Spleen (tissue), 11 donors: ENCODE results near the gene OPRL1. TPM values are rescaled to one million over a fixed set of nuclear protein-coding genes. Genes with fewer than 3 reads are reported as not detected.
A peak's percentile ranks its signal among the peaks of the same experiment; 100 is the strongest.

Source experiments
- DNase-seq: peaks from one replicate; pipeline ENCODE4 v3.0.0-alpha.2; 2020
- H3K27ac ChIP-seq, 8 donors: fragments of 200-600 bp; sonication (generic) in 7 of 8; 1 replicate in 4 of 8; 2 replicates in 4 of 8; pipeline versions ENCODE4 v1.5.0 to v1.8.0; 2016 to 2021; ENCODE audit warnings: inconsistent platforms in 4 of 8, mild to moderate bottlenecking in 4 of 8, moderate library complexity in 1 of 8
- H3K27me3 ChIP-seq, 7 donors: fragments of 200-600 bp; sonication (generic) in 6 of 7; replicated peaks in 1 of 7; 1 replicate in 4 of 7; 2 replicates in 3 of 7; pipeline versions ENCODE4 v1.5.0 to v1.8.0; 2016 to 2021; ENCODE audit warnings: inconsistent platforms in 3 of 7, mild to moderate bottlenecking in 1 of 7
- H3K36me3 ChIP-seq, 6 donors: fragments of 200-600 bp; sonication (generic) in 5 of 6; 1 replicate in 4 of 6; 2 replicates in 2 of 6; pipeline versions ENCODE4 v1.5.0 to v1.8.0; 2016 to 2021; ENCODE audit warnings: inconsistent platforms in 2 of 6
- H3K4me1 ChIP-seq, 6 donors: fragments of 200-600 bp; sonication (generic) in 5 of 6; 1 replicate in 3 of 6; 2 replicates in 3 of 6; pipeline versions ENCODE4 v1.5.0 to v1.8.0; 2016 to 2021; ENCODE audit warnings: inconsistent platforms in 3 of 6
- H3K4me3 ChIP-seq, 8 donors: fragments of 200-600 bp; sonication (generic) in 7 of 8; 1 replicate in 4 of 8; 2 replicates in 4 of 8; pipeline versions ENCODE4 v1.5.0 to v1.8.0; 2016 to 2021; ENCODE audit warnings: inconsistent platforms in 4 of 8, mild to moderate bottlenecking in 4 of 8, moderate library complexity in 2 of 8
- H3K9me3 ChIP-seq, 8 donors: fragments of 200-600 bp; sonication (generic) in 7 of 8; 1 replicate in 4 of 8; 2 replicates in 4 of 8; pipeline versions ENCODE4 v1.5.0 to v1.8.0; 2016 to 2021; ENCODE audit warnings: inconsistent platforms in 4 of 8
- POLR2A ChIP-seq, 3 donors: fragments of 450-650 bp; IDR thresholded peaks; one replicate each; pipeline ENCODE4 v1.5.1; 2017; ENCODE audit warnings: antibody characterized with exemption in 3 of 3, mild to moderate bottlenecking in 1 of 3
- POLR2AphosphoS5 ChIP-seq, 3 donors: sonication (generic); formaldehyde crosslinking; IDR thresholded peaks; one replicate each; pipeline ENCODE4 v1.5.1; 2017; ENCODE audit warnings: antibody characterized with exemption in 3 of 3
- WGBS, 5 donors: extraction: QIAGEN DNeasy Blood & Tissue Kit in 3 of 5; methylation state at CpG; one replicate each; pipeline versions ENCODE4 v1.1.5 to v1.1.7; 2013 to 2018; 5-methylcytosine and 5-hydroxymethylcytosine counted together
- intact Hi-C: fragments of 100-400 bp; cut with DNase I; formaldehyde crosslinking; loops from one replicate; pipeline ENCODE4 v1.15.0; 2023; ENCODE audit warnings: low total_unique reads
- polyA plus RNA-seq, 3 donors: library from polyadenylated mRNA; stranded (reverse); fragments of 200-250 nt; gene quantifications; one replicate each; pipeline ENCODE4 v1.2.1, GENCODE V29; 2013
- total RNA-seq, 7 donors: library from RNA; depleted of rRNA in 3 of 7; stranded (reverse); fragments of >200 nt in 3 of 7; fragmentation: NEBNext Ultra II Directional in 4 of 7; extraction: Animal tissue kit (Norgen Biotek cat#: 25700) in 4 of 7; gene quantifications; one replicate each; pipeline versions ENCODE4 v1.1.0 to v1.2.1, GENCODE V29; 2016 to 2021
- TF ChIP-seq, protein P1 (sequence below), 11 experiments: fragments of 200-600 bp in 7 of 11; fragments of 450-650 bp in 4 of 11; sonication (generic) in 4 of 11; IDR thresholded peaks in 8 of 11; conservative IDR thresholded peaks in 3 of 11; 1 replicate in 7 of 11; 2 replicates in 4 of 11; pipeline versions ENCODE4 v1.4.0 to v1.8.0; 2016 to 2021; ENCODE audit warnings: antibody characterized with exemption in 11 of 11, inconsistent platforms in 4 of 11, mild to moderate bottlenecking in 1 of 11
- donor health status: healthy with polysubstance abuse.
- donor health status: DM: no; HTN: no; CAD: no; lungs with moderate emphysema.
- donor health status: DM: no; HTN: no; CAD: no.
- donor health status: Bipolar disorder and iron deficiency.
- donor health status: healthy.
- donor health status: DM: no; HTN: no; CAD: no.
- donor health status: DM: yes; HTN: yes; CAD: no.

The OPRL1 gene
- total and polyA plus RNA-seq, 10 donors, result 1.9 to 7.9 (median 5.0) TPM

DNA sequence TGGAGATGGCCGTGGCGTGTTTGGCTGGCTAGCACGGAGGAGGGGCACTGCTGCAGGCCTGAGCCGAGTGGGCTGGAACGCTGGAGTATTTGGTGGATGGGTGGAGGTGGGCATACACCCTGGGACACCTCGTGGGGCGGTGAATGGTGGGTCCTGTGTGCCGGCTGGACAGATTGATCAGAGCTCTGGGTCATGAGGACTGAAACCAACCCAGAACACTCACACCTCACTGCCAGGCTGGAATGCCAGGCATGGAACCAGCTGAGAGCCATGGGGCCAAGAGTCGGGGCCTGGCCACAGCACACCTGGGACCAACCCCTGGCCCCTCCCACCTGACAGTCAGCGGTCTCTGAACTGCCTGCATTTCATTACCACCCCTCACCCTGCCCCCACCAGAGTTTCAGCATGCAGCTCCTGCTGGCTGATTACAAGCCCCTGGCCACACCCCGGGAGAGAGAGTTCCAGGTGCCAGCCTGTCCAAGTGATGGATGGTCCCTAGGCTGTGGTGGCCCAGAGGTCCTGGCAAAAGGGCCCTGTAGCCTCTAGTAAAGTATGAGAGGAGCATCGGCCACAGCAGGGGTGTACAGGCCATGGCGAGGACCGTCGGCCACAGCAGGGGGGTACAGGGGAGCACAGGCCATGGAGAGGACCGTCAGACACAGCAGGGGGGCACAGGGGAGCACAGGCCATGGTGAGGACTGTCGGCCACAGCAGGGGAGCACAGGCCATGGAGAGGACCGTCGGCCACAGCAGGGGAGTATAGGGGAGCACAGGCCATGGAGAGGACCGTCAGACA lies 24.2 kb downstream of the OPRL1 start:
- Histone ChIP-seq H3K36me3 (peaks cover 0 to 10% (median 2%) of the 10 kb centered on the region in 6 donors), H3K27me3 (peaks cover 0 to 55% (median 28%) of the 10 kb centered on the region in 7 donors), H3K4me1 (peaks cover 5 to 53% (median 35%) of the 10 kb centered on the region in 6 donors), H3K4me3 (no peak overlapping the region), H3K9me3 (no peaks in the 10 kb centered on the region), H3K27ac (no peak overlapping the region)
- TF ChIP-seq POLR2A (IDR thresholded peaks at IDR 0.05) (no peak), POLR2AphosphoS5 (IDR thresholded peaks at IDR 0.05) (no peak)
- TF ChIP-seq, protein P1, sequence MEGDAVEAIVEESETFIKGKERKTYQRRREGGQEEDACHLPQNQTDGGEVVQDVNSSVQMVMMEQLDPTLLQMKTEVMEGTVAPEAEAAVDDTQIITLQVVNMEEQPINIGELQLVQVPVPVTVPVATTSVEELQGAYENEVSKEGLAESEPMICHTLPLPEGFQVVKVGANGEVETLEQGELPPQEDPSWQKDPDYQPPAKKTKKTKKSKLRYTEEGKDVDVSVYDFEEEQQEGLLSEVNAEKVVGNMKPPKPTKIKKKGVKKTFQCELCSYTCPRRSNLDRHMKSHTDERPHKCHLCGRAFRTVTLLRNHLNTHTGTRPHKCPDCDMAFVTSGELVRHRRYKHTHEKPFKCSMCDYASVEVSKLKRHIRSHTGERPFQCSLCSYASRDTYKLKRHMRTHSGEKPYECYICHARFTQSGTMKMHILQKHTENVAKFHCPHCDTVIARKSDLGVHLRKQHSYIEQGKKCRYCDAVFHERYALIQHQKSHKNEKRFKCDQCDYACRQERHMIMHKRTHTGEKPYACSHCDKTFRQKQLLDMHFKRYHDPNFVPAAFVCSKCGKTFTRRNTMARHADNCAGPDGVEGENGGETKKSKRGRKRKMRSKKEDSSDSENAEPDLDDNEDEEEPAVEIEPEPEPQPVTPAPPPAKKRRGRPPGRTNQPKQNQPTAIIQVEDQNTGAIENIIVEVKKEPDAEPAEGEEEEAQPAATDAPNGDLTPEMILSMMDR (IDR thresholded peaks at IDR 0.05 in 8 of 11, conservative IDR thresholded peaks at IDR 0.05 in 3 of 11), result no peak
- intact Hi-C loops, result no loop called here
- WGBS, 5 donors, result 56 to 84% (median 78%) methylated on average over 14 to 20 of the region's 20 CpGs
- peak; percentile 50 for DNase-seq

DNA sequence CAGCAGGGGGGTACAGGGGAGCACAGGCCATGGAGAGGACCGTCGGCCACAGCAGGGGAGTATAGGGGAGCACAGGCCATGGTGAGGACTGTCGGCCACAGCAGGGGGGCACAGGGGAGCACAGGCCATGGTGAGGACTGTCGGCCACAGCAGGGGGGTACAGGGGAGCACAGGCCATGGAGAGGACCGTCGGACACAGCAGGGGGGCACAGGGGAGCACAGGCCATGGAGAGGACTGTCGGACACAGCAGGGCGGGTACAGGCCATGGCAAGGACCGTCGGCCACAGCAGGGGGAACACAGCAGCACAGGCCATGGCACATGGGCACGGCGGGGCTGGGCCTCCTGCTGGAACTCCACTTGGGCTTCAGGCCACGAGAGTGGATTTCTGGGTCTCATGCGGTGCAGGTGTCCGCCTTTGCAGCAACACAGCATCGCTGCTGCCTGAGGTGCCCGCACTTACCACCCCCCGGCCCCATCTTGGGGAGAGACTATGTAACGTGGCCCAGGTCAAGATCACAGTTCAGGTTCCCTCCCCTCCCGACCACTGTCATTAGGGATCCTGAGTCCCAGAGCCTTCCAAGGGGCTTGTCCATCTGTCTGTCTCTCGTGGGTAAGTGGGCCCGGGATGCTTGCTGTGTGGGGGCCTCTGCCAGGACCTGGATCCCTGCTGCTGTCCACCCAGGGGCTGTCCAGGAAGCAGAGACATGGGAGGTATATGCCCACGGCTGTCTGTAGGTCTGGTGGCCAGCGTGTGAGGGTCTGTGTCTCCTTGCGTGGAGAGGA lies 25.0 kb downstream of the OPRL1 start:
- H3K27ac ChIP-seq, result no peak overlapping the region
- H3K4me1 ChIP-seq, result peaks cover 5 to 50% (median 33%) of the 10 kb centered on the region in 6 donors
- H3K4me3 ChIP-seq, result no peak overlapping the region
- intact Hi-C loops, result no loop called here
- H3K27me3 ChIP-seq, result peaks cover 0 to 55% (median 28%) of the 10 kb centered on the region in 7 donors
- no peak for TF ChIP-seq POLR2A (IDR thresholded peaks at IDR 0.05)
- TF ChIP-seq POLR2AphosphoS5 (IDR thresholded peaks at IDR 0.05), result no peak
- TF ChIP-seq, protein P1 (IDR thresholded peaks at IDR 0.05 in 8 of 11, conservative IDR thresholded peaks at IDR 0.05 in 3 of 11), result no peak
- peaks cover 0 to 2% (median 0%) of the 10 kb centered on the region in 6 donors for H3K36me3 ChIP-seq
- DNase-seq, result peak; percentile 65
- H3K9me3 ChIP-seq, result no peaks in the 10 kb centered on the region
- WGBS, 5 donors, result 71 to 95% (median 88%) methylated on average over 18 to 25 of the region's 25 CpGs

DNA sequence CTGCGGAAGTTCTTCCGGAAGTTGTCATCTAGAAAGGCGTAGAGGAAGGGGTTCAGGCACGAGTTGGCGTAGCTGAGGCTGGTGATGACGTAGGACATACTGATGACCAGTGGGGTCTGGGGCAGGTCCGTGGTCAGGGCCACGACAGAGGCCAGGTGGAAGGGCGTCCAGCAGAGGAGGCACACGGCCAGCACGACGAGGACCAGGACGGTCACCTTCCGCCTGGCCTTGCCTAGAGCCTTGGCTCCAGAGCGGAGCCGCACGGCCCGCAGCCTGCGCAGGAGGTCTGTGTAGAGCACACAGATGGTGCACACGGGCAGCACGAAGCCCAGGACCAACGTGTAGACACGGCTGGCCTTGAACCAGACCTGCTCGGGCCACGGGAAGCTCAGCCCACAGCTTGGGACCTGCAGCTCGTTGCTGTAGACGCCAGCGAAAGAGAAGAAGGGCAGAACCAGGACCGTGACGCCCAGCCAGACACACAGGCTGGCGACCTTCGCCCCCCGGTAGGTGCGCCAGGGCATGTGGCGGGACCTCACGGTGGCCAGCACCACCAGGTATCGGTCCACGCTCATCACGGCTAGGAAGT lies 26.1 kb downstream of the OPRL1 start:
- intact Hi-C loops, result no loop called here
- Histone ChIP-seq H3K4me3 (no peak overlapping the region), H3K27ac (no peak overlapping the region), H3K9me3 (no peaks in the 10 kb centered on the region), H3K36me3 (no peaks in the 10 kb centered on the region), H3K4me1 (peaks cover 5 to 41% (median 29%) of the 10 kb centered on the region in 6 donors), H3K27me3 (peaks cover 0 to 46% (median 26%) of the 10 kb centered on the region in 7 donors)
- DNase-seq, result peak; percentile 58
- TF ChIP-seq, protein P1 (IDR thresholded peaks at IDR 0.05 in 8 of 11, conservative IDR thresholded peaks at IDR 0.05 in 3 of 11), result no peak
- TF ChIP-seq POLR2AphosphoS5 (IDR thresholded peaks at IDR 0.05), result no peak
- TF ChIP-seq POLR2A (IDR thresholded peaks at IDR 0.05), result no peak
- 90 to 92% (median 91%) methylated on average over 36 to 39 of the region's 39 CpGs for WGBS, 5 donors
